Skeletal muscle satellite cell (primary cell): ENCODE measurements around the gene PREX1.

Experiments
- H3K27me3 ChIP-seq: 2 replicates; pipeline ENCODE4 v1.7.0; 2013; ENCODE audit warnings: low read length; ENCODE audit not compliant: control insufficient read depth, insufficient read depth
- H3K36me3 ChIP-seq: 2 replicates; pipeline ENCODE4 v1.7.0; 2013; ENCODE audit warnings: mild to moderate bottlenecking, control low read depth, low read length; ENCODE audit not compliant: insufficient read depth
- H3K4me1 ChIP-seq: 2 replicates; pipeline ENCODE4 v1.7.0; 2013; ENCODE audit warnings: low read length; ENCODE audit not compliant: control insufficient read depth, insufficient read depth
- H3K4me2 ChIP-seq: 2 replicates; pipeline ENCODE4 v1.7.0; 2013; ENCODE audit warnings: mild to moderate bottlenecking, low read length
- H3K4me3 ChIP-seq: 2 replicates; pipeline ENCODE4 v1.7.0; 2013; ENCODE audit warnings: low read length
- H3K9ac ChIP-seq: 2 replicates; pipeline ENCODE4 v1.7.0; 2013; ENCODE audit warnings: mild to moderate bottlenecking, low read depth, low read length, moderate library complexity
- H3K9me3 ChIP-seq: replicated peaks from 2 replicates; pipeline ENCODE4 v1.7.0; 2013; ENCODE audit warnings: mild to moderate bottlenecking, control low read depth, low read length

The PREX1 gene

DNA sequence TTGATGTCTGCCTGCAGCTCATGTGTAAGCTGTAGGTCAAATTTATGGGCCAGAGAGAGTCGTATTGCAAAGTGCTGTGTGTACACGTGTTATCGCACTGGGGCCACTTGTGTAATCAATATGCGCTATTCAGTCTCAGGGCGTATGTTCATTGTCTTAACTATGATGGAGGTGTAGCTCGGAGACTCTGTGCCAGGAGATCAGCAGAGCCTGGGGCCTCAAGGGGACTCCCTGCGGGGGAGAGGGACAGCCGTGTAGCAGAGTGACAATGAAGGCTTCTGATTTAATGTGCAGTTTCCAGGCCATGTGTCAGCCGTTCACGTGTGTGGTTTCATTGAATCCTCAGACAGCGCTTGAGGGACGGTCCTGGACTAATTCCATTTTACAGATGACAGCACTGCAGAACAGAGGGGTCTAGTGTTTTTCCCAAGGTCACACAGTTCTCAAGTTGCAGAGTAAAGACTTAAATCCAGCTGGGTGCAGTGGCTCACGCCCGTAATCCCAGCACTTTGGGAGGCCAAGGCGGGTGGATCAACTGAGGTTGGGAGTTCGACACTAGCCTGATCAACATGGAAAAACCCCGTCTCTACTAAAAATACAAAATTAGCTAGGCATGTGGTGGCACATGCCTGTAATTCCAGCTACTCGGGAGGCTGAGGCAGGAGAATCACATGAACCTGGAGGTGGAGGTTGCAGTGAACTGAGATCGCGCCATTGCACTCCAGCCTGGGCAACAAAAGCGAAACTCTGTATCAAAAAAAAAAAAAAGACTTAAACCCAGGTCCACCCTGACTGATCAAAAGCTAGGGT, 242.5 kb downstream of the PREX1 start:
- H3K4me1 ChIP-seq = no peaks in the 10 kb centered on the region
- no peak overlapping the region for H3K9ac ChIP-seq
- no peak overlapping the region for H3K4me3 ChIP-seq
- H3K27me3 ChIP-seq = peaks cover 27% of the 10 kb centered on the region
- H3K36me3 ChIP-seq = no peaks in the 10 kb centered on the region
- H3K9me3 ChIP-seq = no peaks in the 10 kb centered on the region
- H3K4me2 ChIP-seq = no peak overlapping the region

GRCh38 chr20:48584391-48585060, 243.3 kb downstream of the PREX1 start:
- Histone ChIP-seq H3K36me3 (no peaks in the 10 kb centered on the region), H3K9ac (no peak overlapping the region), H3K4me2 (no peak overlapping the region), H3K4me3 (no peak overlapping the region), H3K4me1 (no peaks in the 10 kb centered on the region), H3K9me3 (no peaks in the 10 kb centered on the region), H3K27me3 (peaks cover 27% of the 10 kb centered on the region)

- Histone ChIP-seq H3K9ac (no peak overlapping the region), H3K27me3 (peaks cover 27% of the 10 kb centered on the region), H3K9me3 (no peaks in the 10 kb centered on the region), H3K4me1 (no peaks in the 10 kb centered on the region), H3K36me3 (no peaks in the 10 kb centered on the region), H3K4me3 (no peak overlapping the region), H3K4me2 (no peak overlapping the region)
Observed at GRCh38 chr20:48583801-48584200, 244.0 kb downstream of the PREX1 start.

GRCh38 chr20:48583171-48583570, 244.6 kb downstream of the PREX1 start:
- H3K36me3 ChIP-seq = no peaks in the 10 kb centered on the region

GRCh38 chr20:48582673-48582985, 245.2 kb downstream of the PREX1 start:
- no peak overlapping the region for H3K4me3 ChIP-seq
- H3K27me3 ChIP-seq = peaks cover 27% of the 10 kb centered on the region
- H3K9ac ChIP-seq = no peak overlapping the region
- no peak overlapping the region for H3K4me2 ChIP-seq
- no peaks in the 10 kb centered on the region for H3K9me3 ChIP-seq
- no peaks in the 10 kb centered on the region for H3K36me3 ChIP-seq
- H3K4me1 ChIP-seq = no peaks in the 10 kb centered on the region

More at GRCh38 chr20:48583171-48583570, 244.6 kb downstream of the PREX1 start:
- Histone ChIP-seq H3K9ac (no peak overlapping the region), H3K9me3 (no peaks in the 10 kb centered on the region), H3K4me1 (no peaks in the 10 kb centered on the region), H3K27me3 (peaks cover 27% of the 10 kb centered on the region), H3K4me2 (no peak overlapping the region), H3K4me3 (no peak overlapping the region)

DNA sequence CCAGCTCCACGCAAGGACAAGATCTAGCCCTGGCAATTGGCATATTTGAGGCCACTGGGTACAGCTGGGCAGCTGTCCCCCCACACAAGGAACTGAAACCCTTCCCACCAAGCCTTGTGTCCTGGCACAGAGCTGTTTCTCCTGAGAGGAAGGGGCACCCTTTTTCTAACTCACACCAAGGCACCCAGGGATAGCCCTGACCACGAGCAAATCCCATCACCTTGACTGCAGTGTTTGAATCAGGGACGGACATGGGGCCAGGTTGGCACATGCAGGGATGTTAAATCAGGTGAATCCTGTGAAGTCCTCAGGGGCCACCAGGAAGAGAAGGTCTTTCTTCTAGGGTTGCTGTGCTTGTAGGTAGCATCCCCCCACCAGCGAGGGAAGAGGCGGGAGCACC, 246.6 kb downstream of the PREX1 start:
- no peak overlapping the region for H3K9ac ChIP-seq
- no peak overlapping the region for H3K4me2 ChIP-seq
- no peaks in the 10 kb centered on the region for H3K36me3 ChIP-seq
- H3K27me3 ChIP-seq = peaks cover 27% of the 10 kb centered on the region
- H3K4me3 ChIP-seq = no peak overlapping the region
- no peaks in the 10 kb centered on the region for H3K4me1 ChIP-seq
- no peaks in the 10 kb centered on the region for H3K9me3 ChIP-seq

DNA sequence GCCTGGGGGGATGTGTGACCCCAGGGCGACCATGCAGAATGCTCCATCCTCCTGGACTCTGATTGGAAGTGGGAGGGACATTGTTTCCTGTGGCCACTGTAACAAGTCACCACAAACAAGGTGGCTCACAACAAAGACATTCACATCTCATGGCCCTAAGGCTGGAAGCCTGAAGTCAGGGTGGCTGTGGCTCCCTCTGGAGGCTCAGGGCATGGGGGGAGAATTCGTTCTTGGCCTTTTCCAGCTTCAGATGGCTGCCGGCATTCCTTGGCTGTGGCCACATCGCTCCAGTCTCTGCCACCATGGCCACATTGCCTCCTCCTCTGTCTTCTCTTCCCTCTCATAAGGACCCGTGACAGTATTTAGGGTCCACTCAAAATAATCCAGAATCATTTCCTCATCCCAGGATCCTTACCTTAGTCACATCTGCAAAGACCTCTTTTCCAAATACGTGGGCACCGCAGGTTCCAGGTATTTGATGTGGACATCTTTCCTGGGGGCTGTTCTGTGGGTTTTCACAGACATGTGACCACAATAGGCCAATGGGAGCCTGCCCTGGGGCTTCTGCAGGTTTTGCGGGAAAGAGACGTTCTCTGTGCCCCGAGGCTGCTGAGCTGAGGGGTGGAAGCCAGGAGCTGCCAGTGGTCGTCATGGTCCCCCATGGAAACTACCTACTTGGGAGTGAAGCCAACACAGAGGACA, 249.3 kb downstream of the PREX1 start:
- Histone ChIP-seq H3K9me3 (no peaks in the 10 kb centered on the region), H3K27me3 (peaks cover 23% of the 10 kb centered on the region), H3K36me3 (no peaks in the 10 kb centered on the region), H3K4me3 (no peak overlapping the region), H3K9ac (no peak overlapping the region), H3K4me1 (no peaks in the 10 kb centered on the region), H3K4me2 (no peak overlapping the region)

- peaks cover 27% of the 10 kb centered on the region for H3K27me3 ChIP-seq
- no peaks in the 10 kb centered on the region for H3K4me1 ChIP-seq
- no peak overlapping the region for H3K9ac ChIP-seq
- no peaks in the 10 kb centered on the region for H3K9me3 ChIP-seq
- no peak overlapping the region for H3K4me3 ChIP-seq
- H3K4me2 ChIP-seq = no peak overlapping the region
- no peaks in the 10 kb centered on the region for H3K36me3 ChIP-seq
Observed at GRCh38 chr20:48577557-48577956, 250.2 kb downstream of the PREX1 start.

DNA sequence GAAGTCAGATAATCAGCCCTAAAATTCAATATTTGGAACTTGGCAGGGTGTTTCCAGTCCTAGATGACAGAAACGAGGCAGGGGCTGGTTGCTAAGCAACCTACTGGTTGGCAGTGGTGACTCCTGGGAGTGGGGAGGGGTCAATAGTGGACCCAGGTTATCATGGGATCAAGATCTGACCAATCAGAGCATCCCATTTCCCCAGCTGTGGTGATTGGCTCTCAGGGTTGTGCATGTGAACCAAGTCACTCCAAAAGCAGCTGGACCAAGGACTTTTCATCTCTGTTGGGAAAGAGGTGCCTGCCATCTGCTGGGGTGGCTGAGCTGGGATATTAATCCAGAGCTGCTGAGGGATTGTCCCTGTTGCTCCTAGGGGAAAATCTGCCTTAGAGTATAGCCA, 253.4 kb downstream of the PREX1 start:
- Histone ChIP-seq H3K4me1 (no peaks in the 10 kb centered on the region), H3K4me3 (no peak overlapping the region), H3K27me3 (peaks cover 26% of the 10 kb centered on the region), H3K4me2 (no peak overlapping the region), H3K9ac (no peak overlapping the region), H3K9me3 (no peaks in the 10 kb centered on the region), H3K36me3 (no peaks in the 10 kb centered on the region)
